KMS-11 (cell line): ENCODE data around the gene CRB1.

ENCODE experiments used
- H2AFZ ChIP-seq: fragments of 200-600 bp; sonication (generic); 2 replicates; pipeline ENCODE4 v1.6.1; 2016; ENCODE audit warnings: antibody characterized with exemption, mixed run types, low read depth
- H3K27ac ChIP-seq: fragments of 200-600 bp; sonication (generic); 2 replicates; pipeline ENCODE4 v1.6.1; 2016; ENCODE audit warnings: mild to moderate bottlenecking, mixed run types
- H3K27me3 ChIP-seq: fragments of 200-600 bp; sonication (generic); 2 replicates; pipeline ENCODE4 v1.6.1; 2017; ENCODE audit warnings: mild to moderate bottlenecking, low read depth, mixed run types, moderate library complexity; ENCODE audit not compliant: insufficient read depth
- H3K36me3 ChIP-seq: fragments of 200-600 bp; sonication (generic); 2 replicates; pipeline ENCODE4 v1.6.1; 2017; ENCODE audit warnings: mild to moderate bottlenecking, mixed run types; ENCODE audit not compliant: insufficient read depth
- H3K4me1 ChIP-seq: fragments of 200-600 bp; sonication (generic); 2 replicates; pipeline ENCODE4 v1.6.1; 2016; ENCODE audit warnings: mild to moderate bottlenecking, low read depth, mixed run types; ENCODE audit not compliant: poor library complexity, severe bottlenecking
- H3K4me2 ChIP-seq: fragments of 200-600 bp; sonication (generic); 2 replicates; pipeline ENCODE4 v1.7.0; 2016; ENCODE audit warnings: mild to moderate bottlenecking, mixed run types
- H3K4me3 ChIP-seq: fragments of 200-600 bp; sonication (generic); IDR thresholded peaks from 2 replicates; pipeline ENCODE4 v1.6.1; 2017; ENCODE audit warnings: low read depth, low read length, mixed read lengths; ENCODE audit not compliant: insufficient read depth
- H3K79me2 ChIP-seq: fragments of 200-600 bp; sonication (generic); 2 replicates; pipeline ENCODE4 v1.6.1; 2016; ENCODE audit warnings: low read depth, mixed run types; ENCODE audit not compliant: insufficient read depth
- H3K9ac ChIP-seq: fragments of 200-600 bp; sonication (generic); 2 replicates; pipeline ENCODE4 v1.6.1; 2016; ENCODE audit warnings: mild to moderate bottlenecking, mixed run types
- H4K20me1 ChIP-seq: fragments of 200-600 bp; sonication (generic); 2 replicates; pipeline ENCODE4 v1.6.1; 2016; ENCODE audit warnings: mild to moderate bottlenecking, mixed run types; ENCODE audit not compliant: insufficient read depth
- TF ChIP-seq, protein P1 (sequence below): fragments of 200-600 bp; sonication (generic); conservative IDR thresholded peaks from 2 replicates; pipeline ENCODE4 v1.6.1; 2017; ENCODE audit warnings: low read depth, mild to moderate bottlenecking, antibody characterized with exemption, low read length, moderate library complexity, mixed read lengths

CRB1 gene

DNA sequence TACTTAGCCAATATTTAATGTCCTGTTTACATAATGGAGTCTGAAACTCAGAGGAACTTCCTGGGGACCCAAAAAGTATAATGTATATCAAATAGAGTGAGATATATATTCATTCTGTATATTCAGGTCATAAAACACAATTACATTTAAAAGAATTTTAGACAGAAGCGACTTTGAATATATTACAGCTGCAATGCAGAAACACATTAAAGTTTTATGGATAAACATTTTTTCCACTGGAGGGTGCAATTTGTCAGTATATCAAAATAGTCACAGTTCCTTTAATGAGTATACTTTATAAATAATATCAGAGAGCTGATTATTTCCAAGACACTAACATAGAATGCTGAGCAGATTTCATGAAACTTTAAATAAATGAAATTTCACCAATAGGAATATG, 43.9 kb upstream of the CRB1 start:
- H4K20me1 ChIP-seq: no peaks in the 10 kb centered on the region
- H3K79me2 ChIP-seq: no peaks in the 10 kb centered on the region
- H3K4me2 ChIP-seq: no peak overlapping the region
- no peaks in the 10 kb centered on the region for H3K36me3 ChIP-seq
- H3K27ac ChIP-seq: no peak overlapping the region
- H3K9ac ChIP-seq: no peak overlapping the region
- no peak overlapping the region for H2AFZ ChIP-seq
- H3K4me3 ChIP-seq: no peak overlapping the region
- H3K27me3 ChIP-seq: no peaks in the 10 kb centered on the region
- TF ChIP-seq, protein P1, sequence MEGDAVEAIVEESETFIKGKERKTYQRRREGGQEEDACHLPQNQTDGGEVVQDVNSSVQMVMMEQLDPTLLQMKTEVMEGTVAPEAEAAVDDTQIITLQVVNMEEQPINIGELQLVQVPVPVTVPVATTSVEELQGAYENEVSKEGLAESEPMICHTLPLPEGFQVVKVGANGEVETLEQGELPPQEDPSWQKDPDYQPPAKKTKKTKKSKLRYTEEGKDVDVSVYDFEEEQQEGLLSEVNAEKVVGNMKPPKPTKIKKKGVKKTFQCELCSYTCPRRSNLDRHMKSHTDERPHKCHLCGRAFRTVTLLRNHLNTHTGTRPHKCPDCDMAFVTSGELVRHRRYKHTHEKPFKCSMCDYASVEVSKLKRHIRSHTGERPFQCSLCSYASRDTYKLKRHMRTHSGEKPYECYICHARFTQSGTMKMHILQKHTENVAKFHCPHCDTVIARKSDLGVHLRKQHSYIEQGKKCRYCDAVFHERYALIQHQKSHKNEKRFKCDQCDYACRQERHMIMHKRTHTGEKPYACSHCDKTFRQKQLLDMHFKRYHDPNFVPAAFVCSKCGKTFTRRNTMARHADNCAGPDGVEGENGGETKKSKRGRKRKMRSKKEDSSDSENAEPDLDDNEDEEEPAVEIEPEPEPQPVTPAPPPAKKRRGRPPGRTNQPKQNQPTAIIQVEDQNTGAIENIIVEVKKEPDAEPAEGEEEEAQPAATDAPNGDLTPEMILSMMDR: no peak
- no peaks in the 10 kb centered on the region for H3K4me1 ChIP-seq

DNA sequence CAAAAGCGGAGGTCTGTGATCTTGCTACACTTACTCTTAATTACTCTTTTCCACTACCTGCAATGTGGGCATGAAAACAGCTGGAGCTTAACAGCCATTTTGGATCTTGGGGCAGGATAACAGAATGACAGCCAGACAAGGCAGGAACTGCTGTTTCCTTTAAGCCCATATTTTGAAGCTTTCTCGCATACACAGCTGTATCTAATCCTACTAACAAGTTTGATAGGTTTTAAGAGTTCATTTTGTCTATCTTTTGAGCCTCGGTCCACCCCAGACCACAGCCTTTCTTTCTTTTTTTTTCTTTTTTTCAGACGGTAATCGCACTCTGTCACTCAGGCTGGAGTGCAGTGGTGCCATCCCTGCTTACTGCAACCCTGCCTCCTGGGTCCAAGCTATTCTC, 42.4 kb upstream of the CRB1 start:
- Histone ChIP-seq H3K4me3 (no peak overlapping the region), H3K27me3 (no peaks in the 10 kb centered on the region), H3K4me1 (no peaks in the 10 kb centered on the region), H3K27ac (no peak overlapping the region), H2AFZ (no peak overlapping the region), H3K4me2 (no peak overlapping the region), H3K79me2 (no peaks in the 10 kb centered on the region), H3K36me3 (no peaks in the 10 kb centered on the region), H4K20me1 (no peaks in the 10 kb centered on the region), H3K9ac (no peak overlapping the region)
- TF ChIP-seq, protein P1: no peak

DNA sequence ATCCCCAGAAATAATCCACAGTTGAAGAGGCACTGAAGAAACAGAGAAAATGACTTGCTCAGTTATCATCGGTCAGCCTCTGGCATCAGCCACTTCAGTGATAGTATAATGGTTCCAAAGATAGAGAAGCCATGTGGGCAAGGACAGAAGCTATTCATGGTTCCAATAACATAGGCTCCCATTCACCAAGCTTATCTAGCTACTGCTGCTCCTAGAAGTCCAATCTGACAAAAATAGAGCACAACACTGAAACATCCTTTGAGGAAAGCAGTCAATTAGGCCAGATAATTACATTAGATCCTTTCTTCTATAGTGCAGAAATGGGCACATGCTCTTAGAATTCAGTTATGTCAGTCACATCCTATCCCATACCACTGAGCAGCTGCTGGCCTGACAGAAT, 33.5 kb upstream of the CRB1 start:
- H3K27me3 ChIP-seq: no peaks in the 10 kb centered on the region
- TF ChIP-seq, protein P1: no peak
- H3K9ac ChIP-seq: no peak overlapping the region
- no peak overlapping the region for H2AFZ ChIP-seq
- no peaks in the 10 kb centered on the region for H3K36me3 ChIP-seq
- H4K20me1 ChIP-seq: no peaks in the 10 kb centered on the region
- H3K4me2 ChIP-seq: no peak overlapping the region
- H3K4me1 ChIP-seq: no peaks in the 10 kb centered on the region
- no peaks in the 10 kb centered on the region for H3K79me2 ChIP-seq
- no peak overlapping the region for H3K27ac ChIP-seq
- H3K4me3 ChIP-seq: no peak overlapping the region

DNA sequence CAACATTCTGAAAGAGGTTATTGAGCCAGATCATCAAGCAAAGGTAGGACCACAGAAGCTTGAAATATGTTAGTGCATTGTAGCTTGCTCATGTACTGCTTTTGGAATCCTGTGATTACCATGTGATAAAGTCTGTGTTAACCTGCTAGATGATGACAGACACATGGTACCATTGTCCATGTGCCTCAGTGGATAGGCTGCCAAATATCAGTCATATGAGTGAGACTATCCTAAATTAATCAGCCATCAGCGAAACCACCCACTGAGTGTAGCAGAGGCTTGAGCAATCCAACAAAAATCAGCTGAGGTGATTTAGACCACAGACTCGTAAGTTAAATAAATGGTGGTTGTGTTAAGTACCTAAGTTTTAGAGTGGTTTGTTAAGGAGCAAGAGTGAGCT, 32.7 kb upstream of the CRB1 start:
- Histone ChIP-seq H4K20me1 (no peaks in the 10 kb centered on the region), H3K4me1 (no peaks in the 10 kb centered on the region), H3K27me3 (no peaks in the 10 kb centered on the region), H3K27ac (no peak overlapping the region), H3K9ac (no peak overlapping the region), H3K36me3 (no peaks in the 10 kb centered on the region), H3K4me3 (no peak overlapping the region), H3K79me2 (no peaks in the 10 kb centered on the region), H3K4me2 (no peak overlapping the region), H2AFZ (no peak overlapping the region)
- TF ChIP-seq, protein P1: no peak

DNA sequence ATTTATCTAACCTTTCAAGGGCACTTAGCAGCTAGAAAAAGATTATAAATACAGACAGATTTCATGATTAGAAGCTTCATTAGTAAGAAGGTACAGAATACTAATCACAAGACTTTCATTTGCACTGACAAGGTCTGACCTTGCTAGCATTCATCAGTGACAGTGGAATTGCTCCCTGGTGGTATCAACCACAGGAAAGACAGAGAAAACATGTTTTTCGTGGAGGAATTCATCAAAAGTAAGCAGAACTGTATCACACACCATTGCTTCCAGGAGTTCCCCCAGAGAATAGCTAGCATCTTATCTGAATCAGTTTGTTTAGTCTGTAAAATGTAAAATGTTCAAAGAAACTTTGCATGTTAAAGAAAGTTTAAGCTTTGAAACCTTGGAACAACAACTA, 20.6 kb upstream of the CRB1 start:
- Histone ChIP-seq H3K79me2 (no peaks in the 10 kb centered on the region), H3K4me1 (no peaks in the 10 kb centered on the region), H3K27me3 (no peaks in the 10 kb centered on the region), H2AFZ (no peak overlapping the region), H3K9ac (no peak overlapping the region), H3K36me3 (no peaks in the 10 kb centered on the region), H3K4me2 (no peak overlapping the region), H3K27ac (no peak overlapping the region), H3K4me3 (no peak overlapping the region), H4K20me1 (no peaks in the 10 kb centered on the region)
- TF ChIP-seq, protein P1: no peak
